ENCODE results near the gene SURF6.

DNA sequence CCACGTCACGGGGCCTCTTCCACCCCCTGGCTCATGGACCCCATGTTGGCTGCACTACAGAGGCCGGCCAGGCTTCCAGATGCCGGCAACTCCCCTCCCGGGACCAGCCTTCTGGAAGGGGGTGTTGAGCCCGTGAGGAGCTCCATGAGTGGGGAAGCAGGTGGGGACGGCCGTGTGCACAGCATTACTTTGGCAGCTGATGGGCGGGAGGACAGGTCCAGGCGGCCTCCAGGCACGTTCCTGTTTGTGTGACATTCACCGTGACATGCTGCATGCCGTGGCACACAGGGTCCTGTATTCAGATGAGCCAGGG, 31.9 kb downstream of the SURF6 start:
- TF ChIP-seq, protein P1, sequence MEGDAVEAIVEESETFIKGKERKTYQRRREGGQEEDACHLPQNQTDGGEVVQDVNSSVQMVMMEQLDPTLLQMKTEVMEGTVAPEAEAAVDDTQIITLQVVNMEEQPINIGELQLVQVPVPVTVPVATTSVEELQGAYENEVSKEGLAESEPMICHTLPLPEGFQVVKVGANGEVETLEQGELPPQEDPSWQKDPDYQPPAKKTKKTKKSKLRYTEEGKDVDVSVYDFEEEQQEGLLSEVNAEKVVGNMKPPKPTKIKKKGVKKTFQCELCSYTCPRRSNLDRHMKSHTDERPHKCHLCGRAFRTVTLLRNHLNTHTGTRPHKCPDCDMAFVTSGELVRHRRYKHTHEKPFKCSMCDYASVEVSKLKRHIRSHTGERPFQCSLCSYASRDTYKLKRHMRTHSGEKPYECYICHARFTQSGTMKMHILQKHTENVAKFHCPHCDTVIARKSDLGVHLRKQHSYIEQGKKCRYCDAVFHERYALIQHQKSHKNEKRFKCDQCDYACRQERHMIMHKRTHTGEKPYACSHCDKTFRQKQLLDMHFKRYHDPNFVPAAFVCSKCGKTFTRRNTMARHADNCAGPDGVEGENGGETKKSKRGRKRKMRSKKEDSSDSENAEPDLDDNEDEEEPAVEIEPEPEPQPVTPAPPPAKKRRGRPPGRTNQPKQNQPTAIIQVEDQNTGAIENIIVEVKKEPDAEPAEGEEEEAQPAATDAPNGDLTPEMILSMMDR (IDR thresholded peaks at IDR 0.05) = no peak
- TF ChIP-seq POLR2AphosphoS5 (IDR thresholded peaks at IDR 0.05) (no peak), EP300 (IDR thresholded peaks at IDR 0.05) (no peak), POLR2A (IDR thresholded peaks at IDR 0.05) (no peak)
